Nucleus accumbens (tissue), 56 donors: ENCODE data around the gene DDX39B.
"Not testable (repeated sequence)": the region's sequence is repeated elsewhere in the genome, so short reads cannot be mapped to it uniquely, and the experiment has no call there.

Experiments
- DNase-seq, 56 donors: peaks; one replicate each; lab custom pipeline; 2025; lab: John Stamatoyannopoulos, UW

DDX39B gene

DNA sequence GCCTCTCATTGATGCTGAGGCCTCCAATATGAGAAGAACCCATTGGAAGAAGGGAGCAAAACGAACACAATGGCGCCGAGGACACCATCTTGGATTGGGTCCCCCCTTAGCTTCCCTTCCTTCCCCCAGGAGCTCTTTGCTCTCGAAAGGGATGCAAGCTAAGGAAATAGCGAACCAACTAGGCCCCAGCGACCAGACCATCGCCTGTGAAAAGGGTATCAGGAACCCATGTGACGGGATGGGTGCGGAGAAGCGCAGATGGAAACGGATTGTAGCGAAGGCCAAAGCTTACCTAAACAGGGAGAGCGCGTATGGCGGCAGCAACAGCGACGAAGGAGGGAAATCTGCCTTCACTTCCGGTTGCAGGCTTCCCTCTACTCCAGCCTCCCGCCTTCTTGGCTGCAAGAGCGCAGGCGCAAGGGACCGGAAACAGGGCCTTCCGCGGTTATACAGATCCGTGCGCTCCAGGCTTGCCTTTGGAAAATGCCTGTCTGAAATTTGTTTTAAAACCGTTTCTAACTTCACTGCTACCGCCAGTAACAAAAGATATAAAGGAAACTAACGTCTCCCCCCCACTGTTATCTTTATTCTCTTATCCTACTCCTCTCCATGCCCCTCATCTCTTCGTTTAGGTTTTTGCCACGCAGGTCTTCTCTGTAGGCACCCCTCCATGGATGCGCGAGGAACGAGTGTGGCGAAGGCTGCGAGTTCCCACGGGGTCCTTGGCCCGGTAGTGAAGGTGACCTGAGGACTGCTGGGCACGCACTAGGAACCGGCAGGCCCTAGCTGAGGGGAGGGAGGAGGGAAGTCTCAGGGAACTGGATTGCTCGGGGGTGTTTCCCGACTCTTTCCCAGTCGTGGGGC lies at the start of gene DDX39B:
Gene DDX39B, minus strand, starts transcription at position 346 of the 864 bp plus-strand sequence. CDS start 1,471 bp downstream, outside the sequence.
- DNase-seq, result peak; percentile 64 to 98 (median 92)

DNA sequence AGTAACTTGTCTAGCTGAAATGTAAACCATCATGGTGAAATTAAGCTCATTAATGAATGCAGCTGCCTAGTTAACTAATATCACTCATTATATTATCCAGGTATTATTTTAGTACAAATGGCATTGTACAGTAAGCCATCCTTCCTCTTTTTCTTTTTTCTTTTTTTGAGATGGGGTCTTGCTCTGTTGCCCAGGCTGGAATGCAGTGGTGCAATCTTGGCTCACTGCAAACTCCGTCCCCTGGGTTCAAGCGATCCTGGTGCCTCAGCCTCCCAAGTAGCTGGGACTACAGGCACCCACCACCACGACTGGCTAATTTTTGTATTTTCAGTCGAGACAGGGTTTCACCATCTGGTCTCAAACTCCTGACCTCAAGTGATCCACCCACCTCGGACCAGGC lies 48.9 kb upstream of the DDX39B start:
- DNase-seq, result not testable (repeated sequence)

DNA sequence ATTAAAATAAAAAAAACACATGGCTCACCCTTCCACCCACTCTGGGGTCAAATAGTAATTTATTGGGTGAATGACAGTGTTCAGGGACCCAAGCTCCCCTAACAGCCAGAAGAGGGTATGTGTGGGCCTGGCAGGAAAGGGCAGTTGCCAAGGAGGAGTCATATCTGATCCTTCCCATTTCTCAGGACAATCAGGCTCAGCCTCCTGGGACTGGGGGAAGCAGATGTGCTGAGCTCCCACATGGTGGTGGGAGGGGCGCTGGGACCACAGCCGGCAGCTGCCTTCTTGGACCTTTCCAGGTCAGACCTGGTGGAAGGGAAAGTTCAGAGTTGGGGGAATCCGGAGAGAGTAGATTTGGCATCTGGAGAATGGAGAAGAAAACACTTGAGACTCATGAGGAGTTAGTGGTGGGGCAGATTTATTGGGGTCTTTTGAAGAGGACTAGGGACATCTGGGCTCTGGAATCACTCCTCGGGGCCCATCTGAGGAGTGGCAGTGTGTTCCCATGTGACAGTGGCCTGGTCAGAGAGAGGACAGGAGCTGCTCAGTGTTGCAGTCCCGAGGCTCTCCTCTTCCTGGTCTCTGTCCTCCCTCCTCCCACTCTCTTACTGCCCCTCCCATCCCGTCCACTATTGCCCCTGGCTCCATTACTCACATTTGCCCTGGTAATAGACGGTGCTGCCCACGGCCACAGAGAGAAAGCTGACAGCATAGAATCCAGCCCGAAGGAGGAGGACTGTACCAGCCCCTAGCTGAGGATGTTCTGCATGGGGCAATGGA lies 47.3 kb upstream of the DDX39B start:
- no peak for DNase-seq

- peak in 1 of 56 donors; percentile 10 for DNase-seq
Measured at GRCh38 chr6:31587791-31588777, 46.3 kb upstream of the DDX39B start.

DNA sequence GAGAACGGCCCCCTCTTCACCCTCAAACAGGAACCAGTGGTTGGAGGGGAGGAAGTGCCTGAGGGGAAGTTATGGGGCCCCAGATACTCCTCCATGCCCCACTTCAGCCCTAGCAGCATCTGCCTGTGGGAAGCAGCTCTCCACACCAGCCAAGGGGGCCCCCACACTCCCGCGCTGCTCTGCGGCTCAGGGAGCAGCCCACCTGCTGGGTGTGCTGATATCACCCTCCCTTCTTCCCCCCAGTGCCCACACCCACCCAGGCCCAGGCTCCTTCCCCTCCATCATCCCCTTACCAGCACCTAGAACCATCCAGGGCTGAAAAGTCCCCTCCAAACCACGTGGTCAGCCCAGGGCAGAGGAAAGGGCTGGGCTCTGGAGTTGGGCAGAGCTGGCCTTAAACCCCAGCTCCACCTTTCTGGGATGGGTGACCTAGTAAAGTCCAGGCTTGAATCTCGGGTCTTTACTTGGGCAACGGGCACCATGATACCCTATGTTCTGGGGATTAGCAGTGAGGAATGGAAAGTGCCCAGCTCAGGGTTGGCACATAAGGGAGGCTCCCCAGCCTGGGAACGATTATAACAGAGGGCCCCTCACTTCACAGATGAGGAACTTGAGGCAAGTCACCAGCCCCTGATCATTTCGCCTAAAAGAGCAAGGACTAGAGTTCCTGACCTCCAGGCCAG lies 44.9 kb upstream of the DDX39B start:
- peak in 14 of 56 donors; percentile 2 to 48 (median 12) for DNase-seq

DNA sequence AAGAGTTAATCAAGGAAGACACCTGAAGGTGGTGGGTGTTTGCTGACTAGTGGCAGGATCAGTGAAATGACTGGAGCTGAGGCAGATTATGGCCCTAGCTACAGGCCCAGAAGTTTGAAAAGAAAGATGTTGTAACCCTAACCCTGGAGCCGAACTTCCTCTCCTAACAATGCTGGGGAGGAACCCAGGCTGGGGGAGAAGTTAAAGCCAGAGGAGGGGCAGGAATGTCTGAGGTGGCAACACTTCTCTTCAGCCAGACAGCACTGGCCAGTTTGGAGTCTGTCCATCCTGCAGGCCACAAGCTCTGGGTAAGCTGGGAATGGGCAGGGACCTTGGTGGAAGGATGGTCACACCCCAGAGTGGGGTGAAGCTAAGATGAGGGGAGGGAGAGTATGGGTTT lies 44.2 kb upstream of the DDX39B start, which contains the start of gene LST1:
Gene LST1, plus strand, starts transcription at position 270 of the 400 bp plus-strand sequence. CDS start 1,023 bp downstream, outside the sequence.
- DNase-seq, result peak in 6 of 56 donors; percentile 3 to 11 (median 6)

- no peak for DNase-seq
Measured at GRCh38 chr6:31585491-31585890, 43.7 kb upstream of the DDX39B start.

- no peak for DNase-seq
Measured at GRCh38 chr6:31582230-31582643, 40.4 kb upstream of the DDX39B start, which contains the start of gene LTB. TSS of gene LTB (minus strand) at chr6:31582424. CDS start at chr6:31582417, 7 bp downstream.

- DNase-seq, result peak in 9 of 56 donors; percentile 13 to 50 (median 32)
Measured at GRCh38 chr6:31581434-31582229, 39.8 kb upstream of the DDX39B start.

GRCh38 chr6:31580807-31581433 lies 39.1 kb upstream of the DDX39B start:
- DNase-seq, result peak in 53 of 56 donors; percentile 24 to 92 (median 72)

DNA sequence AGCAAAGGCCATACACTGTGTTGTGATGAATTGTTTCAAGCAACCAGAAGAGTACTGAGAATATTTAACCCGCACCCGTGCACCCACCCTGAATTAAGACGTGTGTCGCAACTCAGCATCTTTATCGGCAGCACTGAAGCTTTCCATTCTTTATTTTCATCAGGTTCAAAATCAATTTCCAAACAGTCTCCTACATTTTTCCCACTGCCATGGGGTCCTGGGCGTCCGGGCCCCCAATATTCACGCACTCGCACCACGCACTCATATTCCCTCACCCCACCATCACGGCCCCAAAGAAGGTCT lies 38.6 kb upstream of the DDX39B start:
- DNase-seq, result no peak

DNA sequence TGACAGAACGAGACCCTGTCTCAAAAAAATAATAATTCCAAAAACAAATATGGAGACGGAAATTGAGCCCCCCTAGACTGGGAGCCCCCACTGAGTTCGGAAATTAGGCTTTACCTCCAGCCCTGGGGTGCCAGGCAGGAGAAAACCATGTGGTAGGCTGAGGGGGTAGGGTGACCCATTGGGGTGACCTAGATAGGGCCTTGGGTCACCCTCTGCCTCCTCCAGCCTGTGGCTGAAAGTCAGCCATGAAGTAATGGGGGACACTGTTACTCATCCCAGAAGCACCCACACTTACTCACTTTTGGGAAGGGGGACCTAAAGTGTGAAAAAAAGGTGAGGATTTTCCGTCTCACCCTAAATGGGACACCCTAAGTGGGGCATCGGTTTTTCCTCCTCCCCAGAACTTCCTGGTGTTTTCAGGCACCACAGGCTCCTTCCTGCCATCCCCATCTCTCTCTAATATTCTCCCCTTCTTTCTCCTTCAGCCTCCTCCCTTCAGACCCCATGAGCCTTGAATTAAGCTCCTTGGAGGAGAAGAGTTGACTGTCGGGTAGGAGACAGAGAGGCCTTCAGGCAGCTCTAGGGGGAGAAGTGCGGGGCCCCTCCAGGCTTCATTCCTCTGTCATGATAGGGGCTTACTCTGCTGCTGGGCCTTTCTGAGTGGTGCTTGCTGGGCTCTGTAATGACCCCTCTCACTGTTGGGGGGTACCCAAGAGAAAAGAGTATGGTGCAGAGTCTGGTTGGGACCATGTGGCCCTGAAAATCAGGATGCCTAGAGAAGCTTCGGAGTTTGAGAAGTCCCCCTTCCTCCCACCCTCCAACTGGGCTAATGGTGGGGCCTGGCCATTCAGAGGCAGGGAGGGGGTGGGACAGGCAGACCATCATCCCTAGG lies 38.0 kb upstream of the DDX39B start:
- DNase-seq, result no peak

DNA sequence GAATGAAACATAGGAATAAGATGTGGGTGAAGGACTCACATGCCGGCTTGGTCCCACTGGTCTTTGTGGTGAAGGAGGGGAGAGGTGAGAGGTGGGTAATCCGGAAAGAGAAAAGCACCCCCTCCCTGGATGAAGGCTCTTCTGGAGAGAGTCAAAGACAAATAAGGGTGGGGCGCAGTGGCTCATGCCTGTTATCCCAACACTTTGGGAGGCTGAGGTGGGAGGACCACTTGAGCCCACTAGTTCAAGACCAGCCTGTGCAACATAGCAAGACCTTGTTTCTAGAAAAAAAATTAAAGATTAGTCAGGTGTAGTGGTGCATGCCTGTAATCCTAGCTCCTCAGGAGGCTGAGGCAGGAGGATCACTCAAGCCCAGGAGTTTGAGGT lies 37.3 kb upstream of the DDX39B start:
- no peak for DNase-seq

- DNase-seq, result no peak
Measured at GRCh38 chr6:31578184-31579118, 36.6 kb upstream of the DDX39B start.

DNA sequence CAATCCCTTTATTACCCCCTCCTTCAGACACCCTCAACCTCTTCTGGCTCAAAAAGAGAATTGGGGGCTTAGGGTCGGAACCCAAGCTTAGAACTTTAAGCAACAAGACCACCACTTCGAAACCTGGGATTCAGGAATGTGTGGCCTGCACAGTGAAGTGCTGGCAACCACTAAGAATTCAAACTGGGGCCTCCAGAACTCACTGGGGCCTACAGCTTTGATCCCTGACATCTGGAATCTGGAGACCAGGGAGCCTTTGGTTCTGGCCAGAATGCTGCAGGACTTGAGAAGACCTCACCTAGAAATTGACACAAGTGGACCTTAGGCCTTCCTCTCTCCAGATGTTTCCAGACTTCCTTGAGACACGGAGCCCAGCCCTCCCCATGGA lies 35.8 kb upstream of the DDX39B start:
- no peak for DNase-seq
